ENCODE measurements around the gene POU2F3. TPM values are rescaled to one million over a fixed set of nuclear protein-coding genes. Genes with fewer than 3 reads are reported as not detected.

The POU2F3 gene
- total and polyA plus RNA-seq, 2 of the 13 experiments (the other 11 are each of a cell fraction or from before 2014, with no cell fraction given) = not detected

DNA sequence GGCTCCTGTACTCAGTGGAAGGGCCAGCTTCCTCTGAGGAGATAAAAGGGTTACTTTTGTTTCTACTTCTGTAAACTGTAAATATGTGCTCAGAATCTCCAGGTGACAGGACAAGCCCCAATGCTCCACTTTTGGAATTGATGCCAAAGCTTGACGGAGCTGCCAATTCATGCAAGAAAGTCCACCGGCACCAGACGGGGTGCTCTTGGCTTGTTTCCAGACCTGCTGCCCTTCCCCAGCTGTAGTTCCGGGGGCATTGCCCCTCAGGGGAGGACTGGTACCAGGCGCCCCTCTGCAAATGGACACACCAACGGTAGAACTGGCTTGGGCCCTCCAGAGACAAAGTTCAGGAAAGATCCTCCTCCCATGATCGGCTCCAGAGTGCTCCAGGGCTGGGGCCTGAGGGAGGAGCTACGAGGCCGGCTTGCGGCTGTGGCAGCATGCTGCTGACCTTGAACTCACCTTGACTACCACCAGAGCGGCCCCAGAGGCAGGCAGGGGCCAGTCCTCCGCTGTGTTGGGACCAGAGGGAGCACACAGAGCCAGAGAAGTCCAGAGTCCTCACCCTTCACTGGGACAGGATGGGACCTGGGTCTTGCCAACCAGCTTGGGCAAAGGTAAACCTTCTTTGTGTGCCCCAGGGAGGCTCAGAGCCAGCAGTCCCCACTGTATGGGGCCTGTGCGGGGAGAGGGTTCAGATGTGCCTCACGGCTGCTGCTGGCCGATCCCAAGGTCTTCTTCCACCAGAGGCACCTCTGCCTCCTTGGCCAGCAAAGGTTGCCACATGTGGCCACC is 46.9 kb upstream of the POU2F3 start (continued):
- TF ChIP-seq, protein P1, sequence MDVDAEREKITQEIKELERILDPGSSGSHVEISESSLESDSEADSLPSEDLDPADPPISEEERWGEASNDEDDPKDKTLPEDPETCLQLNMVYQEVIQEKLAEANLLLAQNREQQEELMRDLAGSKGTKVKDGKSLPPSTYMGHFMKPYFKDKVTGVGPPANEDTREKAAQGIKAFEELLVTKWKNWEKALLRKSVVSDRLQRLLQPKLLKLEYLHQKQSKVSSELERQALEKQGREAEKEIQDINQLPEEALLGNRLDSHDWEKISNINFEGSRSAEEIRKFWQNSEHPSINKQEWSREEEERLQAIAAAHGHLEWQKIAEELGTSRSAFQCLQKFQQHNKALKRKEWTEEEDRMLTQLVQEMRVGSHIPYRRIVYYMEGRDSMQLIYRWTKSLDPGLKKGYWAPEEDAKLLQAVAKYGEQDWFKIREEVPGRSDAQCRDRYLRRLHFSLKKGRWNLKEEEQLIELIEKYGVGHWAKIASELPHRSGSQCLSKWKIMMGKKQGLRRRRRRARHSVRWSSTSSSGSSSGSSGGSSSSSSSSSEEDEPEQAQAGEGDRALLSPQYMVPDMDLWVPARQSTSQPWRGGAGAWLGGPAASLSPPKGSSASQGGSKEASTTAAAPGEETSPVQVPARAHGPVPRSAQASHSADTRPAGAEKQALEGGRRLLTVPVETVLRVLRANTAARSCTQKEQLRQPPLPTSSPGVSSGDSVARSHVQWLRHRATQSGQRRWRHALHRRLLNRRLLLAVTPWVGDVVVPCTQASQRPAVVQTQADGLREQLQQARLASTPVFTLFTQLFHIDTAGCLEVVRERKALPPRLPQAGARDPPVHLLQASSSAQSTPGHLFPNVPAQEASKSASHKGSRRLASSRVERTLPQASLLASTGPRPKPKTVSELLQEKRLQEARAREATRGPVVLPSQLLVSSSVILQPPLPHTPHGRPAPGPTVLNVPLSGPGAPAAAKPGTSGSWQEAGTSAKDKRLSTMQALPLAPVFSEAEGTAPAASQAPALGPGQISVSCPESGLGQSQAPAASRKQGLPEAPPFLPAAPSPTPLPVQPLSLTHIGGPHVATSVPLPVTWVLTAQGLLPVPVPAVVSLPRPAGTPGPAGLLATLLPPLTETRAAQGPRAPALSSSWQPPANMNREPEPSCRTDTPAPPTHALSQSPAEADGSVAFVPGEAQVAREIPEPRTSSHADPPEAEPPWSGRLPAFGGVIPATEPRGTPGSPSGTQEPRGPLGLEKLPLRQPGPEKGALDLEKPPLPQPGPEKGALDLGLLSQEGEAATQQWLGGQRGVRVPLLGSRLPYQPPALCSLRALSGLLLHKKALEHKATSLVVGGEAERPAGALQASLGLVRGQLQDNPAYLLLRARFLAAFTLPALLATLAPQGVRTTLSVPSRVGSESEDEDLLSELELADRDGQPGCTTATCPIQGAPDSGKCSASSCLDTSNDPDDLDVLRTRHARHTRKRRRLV (CRISPR knock-in tag; IDR thresholded peaks at IDR 0.05) = no peak
- TF ChIP-seq AHR (CRISPR knock-in tag; IDR thresholded peaks at IDR 0.05) (no peak), KLF16 (CRISPR knock-in tag; IDR thresholded peaks at IDR 0.05) (no peak), MEIS1 (CRISPR knock-in tag; IDR thresholded peaks at IDR 0.05; ENCODE audit: borderline replicate concordance) (peak; percentile 72; the same call in 1 of the 2 replicates), NPAS2 (CRISPR knock-in tag; IDR thresholded peaks at IDR 0.05; ENCODE audit: borderline replicate concordance) (no peak), ZNF431 (CRISPR knock-in tag; IDR thresholded peaks at IDR 0.05; ENCODE audit: borderline replicate concordance, low read depth) (no peak), ZNF891 (CRISPR knock-in tag; IDR thresholded peaks at IDR 0.05) (peak; percentile 72), RARG (CRISPR knock-in tag; IDR thresholded peaks at IDR 0.05; ENCODE audit: low read depth) (no peak), XRCC5 (optimal IDR thresholded peaks at IDR 0.05; ENCODE audit: low read length) (peak; percentile 60), ZNF160 (CRISPR knock-in tag; IDR thresholded peaks at IDR 0.05) (no peak), MAF1 (CRISPR knock-in tag; IDR thresholded peaks at IDR 0.05; ENCODE audit: borderline replicate concordance) (no peak), ZNF746 (CRISPR knock-in tag; IDR thresholded peaks at IDR 0.05) (0 out of 2 replicates have a peak, but pooled peaks have one; percentile 59), ZNF7 (CRISPR knock-in tag; IDR thresholded peaks at IDR 0.05) (no peak), NR1H2 (CRISPR knock-in tag; IDR thresholded peaks at IDR 0.05; ENCODE audit: borderline replicate concordance, low read depth) (0 out of 2 replicates have a peak, but pooled peaks have one; percentile 39), FIP1L1 (IDR thresholded peaks at IDR 0.05; ENCODE audit: borderline replicate concordance, insufficient read depth, low read depth, low read length) (no peak)
- TF ChIP-seq, protein P2, sequence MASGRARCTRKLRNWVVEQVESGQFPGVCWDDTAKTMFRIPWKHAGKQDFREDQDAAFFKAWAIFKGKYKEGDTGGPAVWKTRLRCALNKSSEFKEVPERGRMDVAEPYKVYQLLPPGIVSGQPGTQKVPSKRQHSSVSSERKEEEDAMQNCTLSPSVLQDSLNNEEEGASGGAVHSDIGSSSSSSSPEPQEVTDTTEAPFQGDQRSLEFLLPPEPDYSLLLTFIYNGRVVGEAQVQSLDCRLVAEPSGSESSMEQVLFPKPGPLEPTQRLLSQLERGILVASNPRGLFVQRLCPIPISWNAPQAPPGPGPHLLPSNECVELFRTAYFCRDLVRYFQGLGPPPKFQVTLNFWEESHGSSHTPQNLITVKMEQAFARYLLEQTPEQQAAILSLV (CRISPR knock-in tag; IDR thresholded peaks at IDR 0.05; ENCODE audit: borderline replicate concordance) = 0 out of 2 replicates have a peak, but pooled peaks have one; percentile 70
- TF ChIP-seq, protein P3, sequence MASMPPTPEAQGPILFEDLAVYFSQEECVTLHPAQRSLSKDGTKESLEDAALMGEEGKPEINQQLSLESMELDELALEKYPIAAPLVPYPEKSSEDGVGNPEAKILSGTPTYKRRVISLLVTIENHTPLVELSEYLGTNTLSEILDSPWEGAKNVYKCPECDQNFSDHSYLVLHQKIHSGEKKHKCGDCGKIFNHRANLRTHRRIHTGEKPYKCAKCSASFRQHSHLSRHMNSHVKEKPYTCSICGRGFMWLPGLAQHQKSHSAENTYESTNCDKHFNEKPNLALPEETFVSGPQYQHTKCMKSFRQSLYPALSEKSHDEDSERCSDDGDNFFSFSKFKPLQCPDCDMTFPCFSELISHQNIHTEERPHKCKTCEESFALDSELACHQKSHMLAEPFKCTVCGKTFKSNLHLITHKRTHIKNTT (CRISPR knock-in tag; IDR thresholded peaks at IDR 0.05) = no peak
- TF ChIP-seq, protein P4, sequence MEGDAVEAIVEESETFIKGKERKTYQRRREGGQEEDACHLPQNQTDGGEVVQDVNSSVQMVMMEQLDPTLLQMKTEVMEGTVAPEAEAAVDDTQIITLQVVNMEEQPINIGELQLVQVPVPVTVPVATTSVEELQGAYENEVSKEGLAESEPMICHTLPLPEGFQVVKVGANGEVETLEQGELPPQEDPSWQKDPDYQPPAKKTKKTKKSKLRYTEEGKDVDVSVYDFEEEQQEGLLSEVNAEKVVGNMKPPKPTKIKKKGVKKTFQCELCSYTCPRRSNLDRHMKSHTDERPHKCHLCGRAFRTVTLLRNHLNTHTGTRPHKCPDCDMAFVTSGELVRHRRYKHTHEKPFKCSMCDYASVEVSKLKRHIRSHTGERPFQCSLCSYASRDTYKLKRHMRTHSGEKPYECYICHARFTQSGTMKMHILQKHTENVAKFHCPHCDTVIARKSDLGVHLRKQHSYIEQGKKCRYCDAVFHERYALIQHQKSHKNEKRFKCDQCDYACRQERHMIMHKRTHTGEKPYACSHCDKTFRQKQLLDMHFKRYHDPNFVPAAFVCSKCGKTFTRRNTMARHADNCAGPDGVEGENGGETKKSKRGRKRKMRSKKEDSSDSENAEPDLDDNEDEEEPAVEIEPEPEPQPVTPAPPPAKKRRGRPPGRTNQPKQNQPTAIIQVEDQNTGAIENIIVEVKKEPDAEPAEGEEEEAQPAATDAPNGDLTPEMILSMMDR (CRISPR knock-in tag; IDR thresholded peaks at IDR 0.05) = peak; percentile 64
